Measurements from ENCODE around the gene SLC39A13. TPM values are rescaled to one million over a fixed set of nuclear protein-coding genes. Genes with fewer than 3 reads are reported as not detected.
A peak's percentile ranks its signal among the peaks of the same experiment; 100 is the strongest.

Gene SLC39A13
- total RNA-seq, 1 experiment from 2014 or later = 51.1 TPM

DNA sequence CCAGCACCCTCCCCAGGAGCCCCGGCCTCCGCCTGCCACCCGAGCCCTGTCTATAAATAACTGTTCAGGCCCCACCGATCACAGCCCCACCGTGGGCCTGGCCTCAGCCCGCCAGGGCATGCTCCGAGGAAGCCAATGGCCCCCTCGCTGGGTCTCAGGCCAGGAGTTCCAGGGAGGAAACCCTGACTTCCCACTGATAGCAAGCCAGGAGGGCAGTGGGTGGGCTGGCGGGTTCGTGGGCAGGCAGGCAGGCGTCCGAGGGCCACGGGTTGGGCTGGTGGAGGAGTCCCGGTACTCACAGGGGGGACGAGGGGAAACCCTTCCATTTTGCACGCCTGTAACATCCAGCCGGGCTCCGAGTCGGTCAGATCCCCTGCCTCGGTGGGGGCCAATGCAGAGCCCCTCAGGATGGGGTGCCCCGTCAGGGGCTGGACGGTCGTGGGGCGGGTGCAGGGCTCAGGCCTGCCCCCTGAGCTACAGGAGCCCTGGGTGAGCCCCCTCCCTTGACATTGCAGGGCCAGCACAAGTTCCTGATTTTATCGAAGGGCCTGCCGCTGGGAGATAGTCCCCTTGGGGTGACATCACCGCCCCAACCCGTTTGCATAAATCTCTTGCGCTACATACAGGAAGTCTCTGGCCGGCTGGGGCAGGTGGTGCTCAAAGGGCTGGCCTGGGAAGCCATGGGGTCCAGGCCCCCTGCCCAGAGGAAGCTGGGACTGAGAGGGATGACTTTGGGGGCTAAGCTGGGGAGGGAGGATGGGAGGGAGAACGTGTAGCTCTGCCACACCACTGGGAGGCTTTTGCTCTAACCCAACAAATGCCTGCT is 30.2 kb upstream of the SLC39A13 start, which contains the start of gene SPI1:
Gene SPI1 (minus strand): TSS at position 538 of the 826 bp plus-strand sequence. CDS start 194 bp downstream, at position 344.
- no peak within 1 kb of the TSS for H3K4me3 ChIP-seq
- no peak for DNase-seq
- no peaks in the 10 kb centered on the region for H3K27me3 ChIP-seq
- no peaks in the 10 kb centered on the region for H3K36me3 ChIP-seq
- no peaks in the 10 kb centered on the region for H3K9me3 ChIP-seq

DNA sequence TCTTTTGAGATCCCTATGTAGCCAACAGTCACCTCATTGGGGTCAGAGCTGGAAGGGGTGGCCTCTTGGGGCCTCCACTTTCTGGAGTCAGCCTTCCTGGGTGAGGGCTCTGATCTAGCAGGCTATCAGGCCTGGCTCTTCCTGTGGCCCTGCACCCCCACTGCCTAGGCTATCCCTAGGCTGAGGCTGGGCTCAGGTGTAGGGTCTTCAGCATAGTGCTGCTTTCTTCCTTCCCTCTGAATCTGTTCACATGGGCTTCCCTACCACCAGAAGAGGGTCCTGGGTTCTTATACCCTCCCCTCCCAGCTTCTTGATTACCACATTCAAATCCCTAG is 29.6 kb upstream of the SLC39A13 start:
- H3K9me3 ChIP-seq = no peaks in the 10 kb centered on the region

DNA sequence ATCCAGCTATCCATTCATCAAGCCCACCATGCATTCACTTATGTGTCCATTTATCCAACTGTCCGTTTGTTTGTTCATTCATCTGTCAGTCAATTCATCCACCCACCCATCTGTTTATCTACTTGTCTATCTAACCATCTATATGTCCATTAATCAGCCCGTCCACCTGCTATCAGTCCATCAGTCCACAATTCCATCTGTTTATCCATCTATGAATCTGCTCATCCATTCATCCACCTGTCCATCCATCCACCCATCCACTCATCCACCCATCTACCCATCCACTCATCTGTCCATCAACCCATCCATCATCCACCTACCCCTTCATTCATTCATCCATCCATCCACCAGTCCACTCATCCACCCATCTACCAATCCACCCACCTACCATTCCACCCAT is 29.1 kb upstream of the SLC39A13 start:
- Histone ChIP-seq H3K9me3 (no peaks in the 10 kb centered on the region), H3K4me3 (no peak overlapping the region), H3K36me3 (no peaks in the 10 kb centered on the region), H3K27me3 (no peaks in the 10 kb centered on the region)
- no peak for DNase-seq

More for the DNA sequence above, 29.6 kb upstream of the SLC39A13 start:
- no peaks in the 10 kb centered on the region for H3K36me3 ChIP-seq
- no peaks in the 10 kb centered on the region for H3K27me3 ChIP-seq
- no peak for DNase-seq
- no peak overlapping the region for H3K4me3 ChIP-seq

DNA sequence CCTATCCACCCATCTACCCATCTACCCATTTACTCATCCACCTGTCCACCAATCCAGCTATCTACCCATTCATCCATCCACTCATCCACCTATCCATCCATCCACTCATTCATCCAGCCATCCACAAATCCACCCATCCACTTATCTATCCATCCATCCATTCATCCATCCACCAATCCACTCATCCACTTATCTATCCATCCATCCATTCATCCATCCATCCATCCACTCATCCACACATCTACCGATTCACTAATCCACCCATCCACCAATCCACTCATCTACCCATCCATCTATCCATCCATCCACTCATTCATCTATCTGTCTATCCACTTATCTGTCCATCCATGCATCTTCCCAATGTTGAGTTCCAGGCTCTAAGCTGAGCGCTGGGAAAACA is 28.3 kb upstream of the SLC39A13 start:
- H3K9me3 ChIP-seq = no peaks in the 10 kb centered on the region
- H3K36me3 ChIP-seq = no peaks in the 10 kb centered on the region
- no peaks in the 10 kb centered on the region for H3K27me3 ChIP-seq
- H3K4me3 ChIP-seq = no peak overlapping the region
- DNase-seq = no peak

GRCh38 chr11:47383071-47383470 is 25.3 kb upstream of the SLC39A13 start:
- no peaks in the 10 kb centered on the region for H3K9me3 ChIP-seq
- DNase-seq = no peak
- no peaks in the 10 kb centered on the region for H3K27me3 ChIP-seq

DNA sequence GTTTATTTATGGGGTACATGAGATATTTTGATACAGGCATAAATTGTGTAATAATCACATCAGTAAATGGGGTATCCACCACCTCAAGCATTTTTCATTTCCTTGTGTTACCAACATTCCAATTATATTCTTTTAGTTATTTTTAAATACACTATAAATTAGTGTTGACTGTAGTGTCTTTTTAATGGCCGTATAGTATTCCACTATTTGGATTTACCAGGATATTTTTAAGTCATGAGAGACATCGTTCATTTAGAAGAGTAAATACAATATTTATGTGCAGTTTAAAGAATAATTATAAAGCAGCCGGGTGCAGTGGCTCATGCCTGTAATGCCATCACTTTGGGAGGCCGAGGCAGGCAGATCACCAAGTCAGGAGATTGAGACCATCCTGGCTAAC is 23.9 kb upstream of the SLC39A13 start:
- no peaks in the 10 kb centered on the region for H3K36me3 ChIP-seq
- H3K4me3 ChIP-seq = no peak overlapping the region
- H3K27me3 ChIP-seq = no peaks in the 10 kb centered on the region
- DNase-seq = no peak
- no peaks in the 10 kb centered on the region for H3K9me3 ChIP-seq

More at GRCh38 chr11:47383071-47383470, 25.3 kb upstream of the SLC39A13 start:
- no peak overlapping the region for H3K4me3 ChIP-seq
- H3K36me3 ChIP-seq = no peaks in the 10 kb centered on the region

DNA sequence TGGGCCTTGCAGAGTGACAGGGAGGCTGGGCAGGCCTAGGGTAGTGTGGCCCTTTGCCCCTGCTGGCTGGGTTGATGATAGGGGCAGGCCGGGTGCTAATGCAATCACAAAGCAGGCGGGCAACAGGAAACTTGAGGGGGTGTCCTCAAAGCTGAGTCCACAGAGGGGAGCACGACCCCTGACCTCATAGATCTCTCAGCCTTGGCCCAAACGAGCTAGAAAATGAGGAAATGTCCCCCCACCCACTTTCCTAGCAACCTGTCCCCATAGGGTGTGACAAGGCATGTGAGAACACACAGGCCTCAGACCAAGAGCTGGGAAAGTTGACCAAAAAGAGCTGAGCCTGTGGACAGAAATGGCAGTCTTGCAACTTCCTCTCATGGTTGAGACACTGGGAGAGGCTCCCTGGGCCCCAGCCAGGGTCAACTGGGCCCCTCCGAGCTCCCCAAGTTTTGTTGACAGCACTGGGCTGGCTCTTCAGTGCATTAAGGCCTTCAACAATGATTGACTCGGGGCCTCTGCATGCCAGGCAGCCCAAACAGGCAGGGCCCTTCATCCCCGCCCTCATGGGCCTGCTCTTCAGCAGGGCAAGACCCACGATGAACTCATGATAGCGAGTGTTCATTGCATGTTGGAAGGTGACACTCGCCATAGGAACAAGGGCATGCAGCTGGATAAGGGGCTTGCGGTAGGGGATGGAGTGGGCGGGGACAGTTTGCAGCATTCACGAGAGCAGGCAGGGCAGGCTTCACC is 20.3 kb upstream of the SLC39A13 start:
- Histone ChIP-seq H3K4me3 (no peak overlapping the region), H3K36me3 (no peaks in the 10 kb centered on the region), H3K27me3 (no peaks in the 10 kb centered on the region), H3K9me3 (no peaks in the 10 kb centered on the region)
- DNase-seq = no peak

DNA sequence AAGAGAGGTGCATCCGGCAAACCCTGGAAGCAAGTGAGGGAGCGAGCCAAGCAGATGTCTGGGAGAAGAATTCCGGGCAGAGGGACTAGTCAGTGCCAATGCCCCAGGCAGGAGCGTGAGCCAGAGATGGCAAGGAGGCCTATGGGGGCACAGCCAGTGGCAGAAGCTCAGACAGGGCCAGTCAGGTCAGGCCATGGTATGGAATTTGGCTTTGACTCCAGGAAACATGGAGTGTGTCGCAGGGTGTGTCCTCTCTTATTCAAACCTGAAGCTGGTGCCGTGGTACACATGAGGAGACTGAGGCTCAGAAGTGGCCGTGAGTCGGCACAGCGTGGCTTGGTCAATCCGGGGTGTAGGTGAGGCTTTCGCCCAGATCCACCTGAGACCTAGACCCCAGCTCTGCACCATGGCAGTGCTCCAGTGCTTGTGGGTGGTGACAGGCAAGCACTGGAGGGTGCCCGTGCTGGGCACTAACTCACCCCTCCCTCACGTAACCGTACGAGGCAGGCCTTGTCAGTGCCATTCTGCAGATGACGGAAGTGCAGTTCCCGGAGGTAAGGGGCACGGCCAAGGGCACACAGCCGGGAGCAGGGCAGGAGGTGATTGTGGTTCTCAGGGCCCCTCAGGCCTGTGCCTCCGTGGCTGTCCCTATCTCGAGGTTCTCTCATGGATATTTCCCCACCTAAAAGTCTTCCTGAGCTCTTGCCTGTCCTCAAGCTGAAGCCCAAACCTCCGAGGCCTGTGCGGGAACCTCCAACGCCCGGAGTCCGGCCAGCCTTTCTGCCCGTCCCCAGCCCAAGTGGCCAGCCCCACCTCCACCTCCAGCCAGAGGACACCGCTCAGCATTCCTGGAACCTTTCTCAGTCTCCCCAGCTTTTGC is 19.5 kb upstream of the SLC39A13 start:
- no peak for DNase-seq
- no peaks in the 10 kb centered on the region for H3K27me3 ChIP-seq
- H3K36me3 ChIP-seq = no peaks in the 10 kb centered on the region
- no peaks in the 10 kb centered on the region for H3K9me3 ChIP-seq
- no peak overlapping the region for H3K4me3 ChIP-seq

GRCh38 chr11:47389577-47390421 is 18.6 kb upstream of the SLC39A13 start:
- Histone ChIP-seq H3K9me3 (no peaks in the 10 kb centered on the region), H3K27me3 (no peaks in the 10 kb centered on the region), H3K36me3 (no peaks in the 10 kb centered on the region), H3K4me3 (no peak overlapping the region)
- DNase-seq = no peak

DNA sequence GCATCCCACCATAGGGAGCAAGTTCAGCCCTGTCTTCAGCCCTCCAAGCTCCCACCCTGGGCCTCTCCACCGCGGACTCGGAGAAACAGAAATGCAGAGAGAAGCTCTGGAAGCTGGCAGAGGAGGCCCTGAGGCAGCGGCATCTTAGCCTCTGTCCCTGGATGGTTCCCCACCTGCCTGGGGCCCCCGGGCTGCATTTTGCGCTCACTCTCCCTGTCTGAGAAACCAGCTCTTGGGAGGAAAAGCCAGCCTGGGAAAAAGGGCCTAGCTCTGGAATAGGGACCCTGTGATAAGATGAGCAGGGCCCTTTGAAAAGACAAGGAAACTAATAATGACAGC is 18.0 kb upstream of the SLC39A13 start:
- H3K27me3 ChIP-seq = no peaks in the 10 kb centered on the region
- no peak for DNase-seq
- H3K36me3 ChIP-seq = no peaks in the 10 kb centered on the region
- H3K9me3 ChIP-seq = no peaks in the 10 kb centered on the region
- H3K4me3 ChIP-seq = no peak overlapping the region

- no peaks in the 10 kb centered on the region for H3K36me3 ChIP-seq
- DNase-seq = no peak
- H3K4me3 ChIP-seq = no peak overlapping the region
- no peaks in the 10 kb centered on the region for H3K27me3 ChIP-seq
- H3K9me3 ChIP-seq = no peaks in the 10 kb centered on the region
Measured at GRCh38 chr11:47391077-47391583, 17.3 kb upstream of the SLC39A13 start.

DNA sequence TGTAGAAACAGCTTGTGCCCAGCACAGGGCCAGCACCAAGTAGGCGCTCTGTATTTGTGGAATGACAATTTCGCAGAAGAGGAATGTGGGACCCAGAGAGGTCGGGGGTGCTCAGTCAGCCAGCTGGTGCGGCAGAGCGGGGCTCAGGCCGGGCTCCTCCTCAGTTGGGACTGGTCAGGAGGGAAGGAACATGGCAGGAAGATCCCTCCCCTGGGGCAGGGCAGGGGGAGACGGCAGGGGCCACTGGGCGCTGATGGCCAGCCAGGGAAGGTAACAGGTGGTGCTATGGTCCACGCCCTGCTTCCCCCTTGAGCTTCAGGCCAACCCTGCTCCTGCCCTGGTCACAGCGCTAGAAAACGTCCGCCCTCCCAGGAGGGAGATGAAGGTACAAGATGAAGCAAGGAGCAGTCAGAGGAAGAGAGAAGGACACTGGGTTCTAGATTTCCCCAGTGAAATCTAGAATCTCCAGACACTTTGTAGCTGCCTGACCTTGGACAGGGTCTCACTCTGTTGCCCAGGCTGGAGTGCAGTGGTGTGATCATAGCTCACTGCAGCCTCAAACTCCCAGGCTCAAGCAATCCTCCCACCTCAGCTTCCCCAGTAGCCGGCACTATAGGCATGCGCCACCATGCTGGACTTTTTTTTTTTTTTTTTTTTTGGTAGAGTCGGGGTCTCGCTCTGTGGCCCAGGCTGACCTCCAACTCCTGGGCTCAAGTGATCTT is 16.5 kb upstream of the SLC39A13 start:
- DNase-seq = no peak
- no peak overlapping the region for H3K4me3 ChIP-seq

GRCh38 chr11:47392546-47393162 is 15.7 kb upstream of the SLC39A13 start:
- Histone ChIP-seq H3K27me3 (no peaks in the 10 kb centered on the region), H3K36me3 (no peaks in the 10 kb centered on the region), H3K9me3 (no peaks in the 10 kb centered on the region), H3K4me3 (no peak overlapping the region)
- no peak for DNase-seq

More for the DNA sequence above, 16.5 kb upstream of the SLC39A13 start:
- no peaks in the 10 kb centered on the region for H3K36me3 ChIP-seq
- no peaks in the 10 kb centered on the region for H3K27me3 ChIP-seq
- no peaks in the 10 kb centered on the region for H3K9me3 ChIP-seq

DNA sequence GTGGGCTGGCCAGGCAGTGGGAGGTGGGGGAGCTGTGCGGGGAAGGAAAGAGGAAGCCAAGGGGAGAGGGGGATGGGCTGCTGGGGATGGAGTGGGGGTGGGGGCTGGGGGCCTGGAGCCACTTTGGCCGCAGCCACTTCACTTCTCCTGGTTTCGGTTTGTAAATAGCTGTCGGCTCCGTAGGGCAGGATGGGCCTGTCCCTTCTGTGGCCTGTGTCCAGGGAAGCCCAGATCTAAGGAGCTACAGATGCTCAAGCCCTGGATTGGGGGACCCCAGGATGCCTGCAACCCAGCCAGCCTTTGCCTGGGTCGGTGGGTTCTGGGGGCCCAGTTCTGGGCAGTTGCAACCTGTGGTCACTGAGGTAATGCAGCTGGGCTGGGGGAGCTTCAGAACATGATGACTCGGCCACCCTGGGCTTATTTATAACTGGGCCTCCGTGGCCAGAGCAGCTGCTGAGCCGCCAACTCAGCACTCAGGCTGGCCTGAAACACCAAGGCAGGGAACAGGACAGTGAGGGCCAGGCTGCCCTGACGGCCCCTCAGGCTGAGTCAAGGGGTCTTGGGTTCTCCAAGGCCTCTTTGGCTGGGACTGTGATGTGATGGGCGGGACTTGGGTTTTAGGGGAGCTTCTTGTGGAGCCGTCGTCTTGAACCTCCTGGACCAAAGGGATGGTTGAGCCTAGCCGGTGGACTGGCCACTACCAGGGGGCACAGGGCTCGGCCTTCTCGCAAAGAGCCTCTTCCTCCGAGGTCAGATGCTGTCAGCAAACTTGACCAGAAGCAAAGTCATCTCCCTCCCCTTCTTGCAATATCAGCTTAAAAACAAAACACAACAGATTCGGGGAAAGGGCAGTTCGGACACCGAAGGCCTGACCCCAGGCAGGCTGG is 15.0 kb upstream of the SLC39A13 start:
- DNase-seq = peak; percentile 59
- H3K36me3 ChIP-seq = no peaks in the 10 kb centered on the region
- H3K27me3 ChIP-seq = no peaks in the 10 kb centered on the region
- no peak overlapping the region for H3K4me3 ChIP-seq
- no peaks in the 10 kb centered on the region for H3K9me3 ChIP-seq
